IPS-NIHi11 (cell line): ENCODE measurements around the gene RBM15B.

ENCODE experiments used
- DNase-seq: peaks from one replicate; pipeline ENCODE4 v3.0.0; 2012; ENCODE audit warnings: mixed read lengths, low spot score

RBM15B gene

GRCh38 chr3:51441282-51442030, 50.4 kb downstream of the RBM15B start:
- no peak for DNase-seq

GRCh38 chr3:51445544-51446280, 54.6 kb downstream of the RBM15B start:
- no peak for DNase-seq
